Brain pericyte (primary cell): ENCODE measurements around the gene GRIK4.
A peak's percentile ranks its signal among the peaks of the same experiment; 100 is the strongest.
"Not testable (repeated sequence)": the region's sequence is repeated elsewhere in the genome, so short reads cannot be mapped to it uniquely, and the experiment has no call there.

Experiments
- DNase-seq: peaks from one replicate; pipeline ENCODE4 v3.0.0-alpha.2; 2012; ENCODE audit warnings: low read depth, low spot score

The GRIK4 gene

DNA sequence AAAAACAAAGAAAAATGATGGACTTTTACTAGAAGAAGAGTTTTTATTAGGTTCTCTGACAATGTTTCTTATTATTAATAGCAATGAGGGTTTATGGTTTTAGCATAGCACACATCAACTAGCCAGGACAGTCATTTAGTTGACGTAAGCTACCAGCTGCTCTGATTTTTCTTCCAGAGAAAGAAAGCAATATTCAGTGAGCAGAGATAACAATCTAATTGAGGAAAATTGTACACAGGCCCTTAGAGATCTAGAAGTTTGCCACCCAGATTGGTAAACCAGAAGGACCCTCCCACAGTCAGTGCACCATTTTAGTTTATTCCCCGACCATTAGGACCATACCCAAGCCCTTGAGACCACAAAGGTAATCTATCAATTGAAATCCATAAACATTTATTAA, 483.6 kb downstream of the GRIK4 start:
- DNase-seq: no peak

- DNase-seq: no peak
Measured at GRCh38 chr11:120996973-120997372, 485.4 kb downstream of the GRIK4 start.

DNA sequence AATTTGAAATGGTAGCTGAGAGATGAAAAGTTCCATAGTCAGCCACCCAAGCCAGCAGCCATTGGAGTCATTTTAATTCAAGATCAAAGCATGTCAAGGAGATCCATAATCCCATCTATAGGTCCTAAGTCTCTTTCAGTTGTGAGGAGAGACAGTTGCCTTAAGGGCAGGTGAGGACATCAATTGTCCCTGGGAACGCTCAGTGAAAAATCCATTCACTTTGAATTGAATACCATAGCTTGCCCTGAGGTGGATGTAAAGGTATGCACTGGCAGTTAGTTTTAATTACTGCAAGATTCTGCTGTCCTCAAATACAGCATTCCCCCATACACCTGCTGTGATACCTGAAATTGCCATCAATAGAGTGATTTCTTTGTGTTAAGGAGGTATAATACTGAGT, 487.0 kb downstream of the GRIK4 start:
- DNase-seq: no peak

GRCh38 chr11:121004206-121004840, 492.8 kb downstream of the GRIK4 start:
- DNase-seq: no peak

- no peak for DNase-seq
Measured at GRCh38 chr11:121006922-121007321, 495.4 kb downstream of the GRIK4 start.

DNA sequence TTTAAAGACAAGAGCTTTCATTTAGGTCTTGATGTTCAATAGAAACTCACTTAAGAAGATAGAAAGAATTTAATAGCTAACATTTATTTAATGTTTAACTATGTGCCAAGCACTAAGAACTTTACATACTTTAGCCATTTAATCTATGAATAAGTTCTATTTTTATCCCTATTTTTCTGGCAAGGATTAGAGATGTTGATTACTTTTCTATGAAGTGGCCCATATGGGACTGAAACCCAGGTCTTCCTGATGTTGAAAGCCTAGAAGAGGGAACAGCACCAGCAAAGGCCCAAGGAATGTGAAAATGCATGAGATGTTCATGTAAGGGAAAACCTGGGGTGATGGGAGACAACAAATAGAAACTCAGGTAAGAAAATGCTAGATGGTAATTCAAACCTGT, 497.0 kb downstream of the GRIK4 start:
- DNase-seq: no peak

DNA sequence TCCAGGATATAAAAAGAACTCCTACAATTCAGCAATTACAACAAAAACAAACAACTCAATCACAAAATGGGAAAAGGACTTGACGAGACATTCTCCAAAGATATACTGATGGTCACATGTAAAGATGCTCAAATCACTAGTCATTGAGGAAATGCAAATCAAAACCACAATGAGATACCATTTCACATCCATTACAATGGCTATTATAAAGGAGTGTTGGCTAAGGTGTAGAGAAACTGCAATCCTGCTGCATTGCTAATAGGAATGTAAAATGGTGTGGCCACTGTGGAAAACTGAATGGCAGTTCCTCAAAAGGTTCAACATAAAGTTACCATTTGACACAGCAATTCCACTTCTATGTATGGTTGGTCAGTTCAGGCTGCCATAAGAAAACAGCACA, 500.5 kb downstream of the GRIK4 start:
- DNase-seq: no peak

DNA sequence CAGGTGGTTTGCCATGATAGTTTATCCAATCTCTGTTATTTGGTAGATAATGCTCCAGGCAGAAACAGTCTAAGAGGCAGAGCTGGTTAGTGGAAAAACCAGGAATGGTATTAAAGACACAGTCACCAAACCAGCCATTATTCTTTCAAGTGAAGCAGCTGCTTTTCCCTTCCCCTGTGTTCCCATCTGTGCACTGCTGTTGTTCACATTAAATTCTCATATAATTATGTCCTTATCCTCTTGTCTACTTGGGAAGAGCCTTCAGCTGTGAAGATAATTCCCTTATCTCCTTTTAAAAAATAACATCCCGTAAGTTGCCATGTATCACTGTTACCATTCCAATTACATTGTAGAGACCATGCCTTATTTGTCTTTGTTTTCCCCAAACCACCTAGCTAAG, 507.2 kb downstream of the GRIK4 start:
- no peak for DNase-seq

GRCh38 chr11:121021718-121022117, 510.2 kb downstream of the GRIK4 start:
- DNase-seq: not testable (repeated sequence)

- peak; percentile 57 for DNase-seq
Measured at GRCh38 chr11:121023848-121024751, 512.6 kb downstream of the GRIK4 start, which contains the start of gene TBCEL. Gene TBCEL, plus strand, starts transcription at chr11:121024102. Its CDS starts 21,589 bp downstream, at chr11:121045691.

DNA sequence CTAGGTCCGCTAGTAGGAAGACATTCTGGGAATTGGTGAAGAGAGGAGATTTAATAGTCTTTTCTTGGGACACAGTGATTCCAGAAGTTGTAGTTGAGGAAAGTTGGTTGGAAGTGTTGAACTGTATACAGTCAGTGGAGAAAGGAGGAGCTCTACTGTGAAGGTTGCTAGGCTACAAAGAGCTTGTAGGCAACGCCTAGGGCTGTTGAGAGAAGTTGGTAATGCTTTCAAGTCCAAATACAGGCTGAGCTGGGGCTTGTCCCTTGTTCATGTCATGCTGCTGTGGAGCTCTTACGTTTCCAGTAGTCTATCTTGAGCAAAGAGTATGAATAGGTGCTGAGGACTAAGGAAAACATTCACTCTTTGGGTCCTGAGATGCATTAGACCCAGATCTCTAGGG, 513.4 kb downstream of the GRIK4 start:
- DNase-seq: no peak

DNA sequence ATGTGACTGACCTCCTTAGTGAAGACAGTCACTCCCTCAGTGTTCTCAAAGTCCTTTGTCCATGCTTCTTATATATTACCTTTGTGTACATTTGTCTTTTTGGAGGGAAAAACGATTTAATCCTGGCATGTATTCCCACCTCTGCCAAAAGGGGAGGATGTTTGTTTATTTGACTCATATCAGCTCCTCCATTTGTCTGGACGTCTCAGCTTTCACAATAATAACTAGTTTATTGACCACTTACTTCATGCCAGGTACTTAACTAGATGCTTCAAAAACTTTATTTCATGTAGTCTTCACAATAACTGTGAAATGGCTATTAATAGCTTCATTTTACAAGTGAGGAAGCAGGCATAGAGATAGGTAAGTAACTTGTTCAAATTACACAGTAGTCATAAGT, 517.6 kb downstream of the GRIK4 start:
- no peak for DNase-seq

DNA sequence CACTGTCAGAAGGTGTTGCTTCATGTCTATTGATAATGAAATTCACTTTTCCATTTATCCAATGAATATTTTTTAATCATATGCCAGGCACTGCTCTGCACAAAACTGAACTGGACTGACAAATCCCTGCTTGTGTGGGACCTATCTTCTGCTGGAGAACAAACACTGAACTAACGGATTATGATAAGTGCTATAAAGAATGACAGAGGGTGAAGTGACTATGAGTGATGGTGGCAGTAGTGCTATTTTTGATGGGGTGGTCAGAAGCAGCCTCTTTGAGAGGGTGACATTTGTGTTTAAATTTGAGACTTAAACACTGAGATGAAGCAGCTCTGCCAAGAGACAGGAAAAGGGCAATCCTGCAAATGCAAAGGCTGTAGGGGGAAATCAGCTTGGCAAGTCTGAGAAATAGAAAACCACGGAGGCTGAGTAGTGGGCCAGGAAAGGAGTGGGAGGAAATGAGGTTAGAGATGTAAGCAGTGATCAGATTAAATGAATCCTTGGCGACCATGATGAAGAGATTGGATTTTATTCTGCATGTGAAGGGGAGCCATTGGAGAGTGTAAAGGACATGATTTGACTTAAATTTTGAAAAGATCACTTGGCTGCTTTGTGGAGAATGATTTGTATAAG, 518.4 kb downstream of the GRIK4 start:
- no peak for DNase-seq

DNA sequence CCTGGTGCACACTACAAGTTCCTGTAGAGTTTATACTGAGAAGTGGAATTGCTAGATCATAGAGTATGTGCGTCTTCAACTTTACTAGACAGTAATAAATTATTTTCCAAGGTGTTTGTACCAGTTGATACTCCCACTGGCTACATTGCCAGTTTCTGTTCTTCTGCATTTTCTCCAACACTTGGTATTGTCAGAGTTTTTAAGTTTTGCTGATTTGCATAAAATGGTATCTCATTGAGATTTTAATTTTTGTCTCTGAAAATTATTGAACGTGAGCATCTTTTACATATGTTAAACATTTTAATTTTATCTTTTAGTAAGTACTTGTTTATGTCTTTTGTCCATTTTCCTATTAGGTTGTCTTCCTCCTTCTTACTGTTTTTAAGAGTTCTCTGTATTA, 519.6 kb downstream of the GRIK4 start:
- DNase-seq: no peak

DNA sequence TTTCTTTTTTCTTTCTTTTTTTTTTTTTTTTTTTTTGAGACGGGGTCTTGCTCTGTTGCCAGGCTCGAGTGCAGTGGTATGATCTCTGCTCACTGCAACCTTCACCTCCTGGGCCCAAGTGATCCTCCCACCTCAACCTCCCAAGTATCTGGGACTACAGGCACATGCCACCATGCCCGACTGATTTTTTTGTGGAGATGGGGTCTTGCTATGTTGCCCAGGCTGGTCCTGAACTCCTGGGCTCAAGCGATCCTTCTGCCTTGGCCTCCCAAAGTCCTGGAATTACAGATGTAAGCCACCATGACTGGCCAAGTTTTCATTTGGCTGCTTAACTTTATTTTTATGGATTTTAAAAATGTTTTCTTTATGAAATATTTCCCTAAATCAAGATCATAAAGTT, 520.1 kb downstream of the GRIK4 start:
- DNase-seq: not testable (repeated sequence)

DNA sequence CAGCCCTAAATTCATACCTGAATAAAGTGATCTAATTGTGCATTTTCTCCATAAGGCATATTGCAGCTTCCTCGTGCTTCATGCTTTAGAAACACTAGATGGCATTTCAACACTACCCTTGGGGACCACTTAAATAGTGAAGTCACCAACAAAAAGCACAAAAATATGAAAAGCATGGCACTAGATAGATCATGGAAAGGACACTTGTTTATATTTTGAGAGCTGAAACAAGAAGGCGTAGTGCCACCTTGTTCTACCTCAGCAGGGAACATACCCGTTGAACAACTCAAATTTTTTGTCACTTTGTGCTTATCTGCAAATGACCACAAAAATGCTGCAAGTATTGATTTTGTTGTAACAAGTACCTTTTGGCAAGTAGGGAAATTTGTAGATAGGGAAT, 521.0 kb downstream of the GRIK4 start:
- DNase-seq: no peak

DNA sequence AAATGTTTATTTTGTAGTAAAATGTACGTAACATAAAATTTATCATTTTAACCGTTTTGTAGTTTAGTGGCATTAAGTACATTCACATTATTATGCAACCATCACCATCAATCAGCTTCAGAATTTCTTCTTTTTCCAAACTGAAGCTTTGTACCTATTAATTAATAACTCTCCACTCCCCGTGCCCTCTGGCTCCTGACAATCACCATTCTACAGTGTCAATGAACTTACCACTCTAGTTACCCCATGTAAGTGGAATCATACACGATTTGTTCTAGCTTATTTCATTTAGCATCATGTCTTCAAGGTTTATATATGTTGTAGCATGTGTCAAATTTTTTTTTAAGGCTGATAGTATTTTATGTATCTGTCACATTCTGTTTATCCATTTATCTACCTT, 522.1 kb downstream of the GRIK4 start:
- no peak for DNase-seq

DNA sequence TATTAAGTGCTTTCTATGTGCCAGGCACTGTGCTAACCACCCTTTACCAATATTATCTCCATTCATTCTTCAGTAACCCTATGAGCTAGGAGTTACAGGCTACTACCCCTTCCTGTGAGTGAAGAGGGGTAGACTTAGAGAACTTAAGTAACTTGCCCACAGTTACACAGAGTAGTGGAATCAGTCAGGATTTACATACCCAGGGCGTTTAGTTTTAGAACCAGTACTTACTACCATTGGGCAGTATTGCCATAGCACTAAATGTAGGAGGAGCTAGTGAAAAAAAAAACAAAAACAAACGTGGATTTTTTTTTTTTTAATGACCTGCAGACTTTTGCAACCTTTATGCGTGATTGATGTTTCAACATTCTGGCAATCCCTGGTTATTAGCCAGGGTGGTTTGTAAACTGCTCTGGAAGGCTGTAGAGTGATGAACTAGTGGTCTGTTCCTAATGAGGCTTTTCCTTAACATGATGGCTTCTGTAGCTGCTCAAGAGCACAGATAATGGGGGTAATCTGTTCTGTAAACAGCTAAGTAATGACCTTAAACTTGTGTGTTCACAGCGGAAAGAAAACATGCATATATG, 523.7 kb downstream of the GRIK4 start:
- DNase-seq: no peak

GRCh38 chr11:121035780-121036179, 524.2 kb downstream of the GRIK4 start:
- no peak for DNase-seq

DNA sequence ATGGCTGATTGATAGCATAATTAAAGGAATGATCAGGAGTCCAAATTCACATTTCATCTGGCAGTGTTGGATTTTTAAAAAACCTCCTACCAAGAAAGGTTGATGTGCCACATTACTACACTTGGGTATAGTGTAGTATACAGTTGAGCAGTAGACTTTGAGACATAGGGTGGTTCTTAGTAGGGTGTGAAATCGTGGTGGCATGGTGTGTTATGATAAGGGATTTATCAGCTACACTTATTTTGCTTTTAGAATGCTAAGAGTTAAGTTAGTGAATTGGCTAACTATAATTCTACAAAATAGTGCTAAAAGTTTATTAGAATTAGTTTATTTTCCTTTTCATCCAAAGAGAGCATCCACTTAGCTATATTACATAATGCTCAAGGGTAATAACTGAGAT, 525.5 kb downstream of the GRIK4 start:
- DNase-seq: no peak
